Adrenal gland (tissue), 12 donors: ENCODE results near the gene GTSE1. TPM values are rescaled to one million over a fixed set of nuclear protein-coding genes. Genes with fewer than 3 reads are reported as not detected.
A peak's percentile ranks its signal among the peaks of the same experiment; 100 is the strongest.
"Not testable (repeated sequence)": the region's sequence is repeated elsewhere in the genome, so short reads cannot be mapped to it uniquely, and the experiment has no call there.

Source experiments
- DNase-seq, 7 donors: peaks; one replicate each; pipeline ENCODE4 v3.0.0-alpha.2; 2019 to 2020
- H3K27ac ChIP-seq, 5 donors: fragments of 200-600 bp; sonication (generic) in 4 of 5; 1 replicate in 3 of 5; 2 replicates in 2 of 5; pipeline versions ENCODE4 v1.5.1 to v1.8.0; 2016 to 2020; ENCODE audit warnings: mild to moderate bottlenecking in 1 of 5
- H3K27me3 ChIP-seq: fragments of 200-600 bp; 2 replicates; pipeline ENCODE4 v1.8.0; 2021
- H3K36me3 ChIP-seq, 2 donors: fragments of 200-600 bp; replicated peaks in 1 of 2; 1 replicate in 1 of 2; 2 replicates in 1 of 2; pipeline versions ENCODE4 v1.5.1 to v1.8.0; 2018 to 2022
- H3K4me1 ChIP-seq, 2 donors: fragments of 200-600 bp; replicated peaks in 1 of 2; 1 replicate in 1 of 2; 2 replicates in 1 of 2; pipeline versions ENCODE4 v1.5.1 to v1.8.0; 2018 to 2021
- H3K4me3 ChIP-seq, 4 donors: fragments of 200-600 bp; sonication (generic) in 3 of 4; one replicate each; pipeline ENCODE4 v1.5.1; 2016 to 2018
- H3K9me3 ChIP-seq, 3 donors: fragments of 200-600 bp; sonication (generic) in 1 of 3; replicated peaks in 1 of 3; 1 replicate in 2 of 3; 2 replicates in 1 of 3; pipeline versions ENCODE4 v1.5.1 to v1.8.0; 2016 to 2021
- CTCF ChIP-seq, 6 experiments: fragments of 450-650 bp in 4 of 6; fragments of 200-600 bp in 2 of 6; sonication (generic) in 1 of 6; IDR thresholded peaks; 1 replicate in 5 of 6; 2 replicates in 1 of 6; pipeline versions ENCODE4 v1.5.1 to v1.8.0; 2016 to 2021; ENCODE audit warnings: antibody characterized with exemption in 6 of 6, mild to moderate bottlenecking in 2 of 6, moderate library complexity in 1 of 6
- POLR2A ChIP-seq, 2 donors: fragments of 450-650 bp; IDR thresholded peaks; one replicate each; pipeline ENCODE4 v1.6.1; 2017; ENCODE audit warnings: antibody characterized with exemption in 2 of 2, mild to moderate bottlenecking in 2 of 2, moderate library complexity in 1 of 2
- WGBS, 4 donors: extraction: QIAGEN DNeasy Blood & Tissue Kit in 2 of 4; methylation state at CpG; one replicate each; pipeline versions ENCODE4 v1.1.5 to v1.1.7; 2013 to 2017; 5-methylcytosine and 5-hydroxymethylcytosine counted together
- intact Hi-C, 2 donors: fragments of 100-400 bp; cut with DNase I; formaldehyde crosslinking; loops; one replicate each; pipeline versions ENCODE4 v1.14.1 to v1.15.0; 2022 to 2023
- polyA plus RNA-seq, 3 donors: library from polyadenylated mRNA; stranded (reverse); fragments of 200-250 nt in 2 of 3; fragments of 350-450 nt in 1 of 3; fragmentation: Illumina TruSeq in 1 of 3; extraction: RNeasy Lipid Tissue Mini Kit (QIAGEN cat#74804) in 1 of 3; gene quantifications; one replicate each; pipeline ENCODE4 v1.2.3, GENCODE V29; 2013 to 2014
- total RNA-seq, 9 donors: library from RNA; depleted of rRNA in 4 of 9; stranded (reverse); fragments of >200 nt in 4 of 9; fragments of 120-200 nt in 1 of 9; fragmentation: NEBNext Ultra II Directional in 1 of 9; extraction: Animal tissue kit (Norgen Biotek cat#: 25700) in 1 of 9; gene quantifications; one replicate each; pipeline versions ENCODE4 v1.1.0 to v1.2.4, GENCODE V29; 2013 to 2023
- donor health status: healthy with polysubstance abuse.
- donor health status: Bipolar disorder and iron deficiency.
- donor health status: DM: yes; HTN: yes; CAD: no.
- donor health status: DM: no; HTN: no; CAD: no.
- donor health status: DM: no; HTN: no; CAD: no.
- donor health status: DM: yes; HTN: yes; CAD: no.

The GTSE1 gene
- total and polyA plus RNA-seq, 12 donors: 0.06 to 5.7 (median 1.0) TPM

- TF ChIP-seq CTCF (IDR thresholded peaks at IDR 0.05): no peak
- TF ChIP-seq POLR2A (IDR thresholded peaks at IDR 0.05): no peak
- H3K27me3 ChIP-seq: no peaks in the 10 kb centered on the region
- H3K4me3 ChIP-seq: no peak overlapping the region
- 69 to 76% (median 72%) methylated on average over 12 of the region's 12 CpGs for WGBS, 4 donors
- no peaks in the 10 kb centered on the region for H3K4me1 ChIP-seq
- no peaks in the 10 kb centered on the region for H3K36me3 ChIP-seq
- intact Hi-C loops: loop anchor here in 1 of 2 donors (10.0 kb wide), 1 partner anchor 135 kb away; no protein-coding TSS in a partner anchor
- no peak overlapping the region for H3K27ac ChIP-seq
- H3K9me3 ChIP-seq: no peaks in the 10 kb centered on the region
- DNase-seq: peak in 2 of 7 donors; percentile 42 to 43
Observed at GRCh38 chr22:46259374-46259773, 37.3 kb upstream of the GTSE1 start.

GRCh38 chr22:46260038-46260437, 36.6 kb upstream of the GTSE1 start:
- Histone ChIP-seq H3K9me3 (no peaks in the 10 kb centered on the region), H3K27ac (no peak overlapping the region), H3K27me3 (no peaks in the 10 kb centered on the region), H3K4me1 (no peaks in the 10 kb centered on the region), H3K36me3 (no peaks in the 10 kb centered on the region), H3K4me3 (no peak overlapping the region)
- no peak for TF ChIP-seq POLR2A (IDR thresholded peaks at IDR 0.05)
- TF ChIP-seq CTCF (IDR thresholded peaks at IDR 0.05): no peak
- DNase-seq: no peak
- intact Hi-C loops: no loop called here
- 71 to 85% (median 78%) methylated on average over 4 to 6 of the region's 6 CpGs for WGBS, 4 donors

- intact Hi-C loops: no loop called here
- Histone ChIP-seq H3K9me3 (no peaks in the 10 kb centered on the region), H3K4me1 (peaks cover 10% of the 10 kb centered on the region in 2 donors), H3K4me3 (peak overlapping the region in 1 of 4 donors; percentile 46), H3K27me3 (no peaks in the 10 kb centered on the region), H3K36me3 (no peaks in the 10 kb centered on the region), H3K27ac (no peak overlapping the region)
- WGBS, 4 donors: 12 to 39% (median 15%) methylated on average over 16 to 109 of the region's 109 CpGs
- TF ChIP-seq POLR2A (IDR thresholded peaks at IDR 0.05) (no peak), CTCF (IDR thresholded peaks at IDR 0.05) (peak in 3 of 6 experiments; percentile 29 to 32 (median 30))
- peak; percentile 58 to 88 (median 72) for DNase-seq
Observed at GRCh38 chr22:46262449-46263215, 34.0 kb upstream of the GTSE1 start.

- DNase-seq: no peak
- H3K4me3 ChIP-seq: peak within 1 kb of the TSS in 1 of 4 donors; percentile 46
- peaks cover 10% of the 10 kb centered on the region in 2 donors for H3K4me1 ChIP-seq
- no peaks in the 10 kb centered on the region for H3K9me3 ChIP-seq
- intact Hi-C loops: no loop called here
- H3K27ac ChIP-seq: no peak within 1 kb of the TSS
- TF ChIP-seq POLR2A (IDR thresholded peaks at IDR 0.05): no peak
- no peak for TF ChIP-seq CTCF (IDR thresholded peaks at IDR 0.05)
- no peaks in the 10 kb centered on the region for H3K27me3 ChIP-seq
- H3K36me3 ChIP-seq: no peaks in the 10 kb centered on the region
- WGBS, 4 donors: 51 to 88% (median 66%) methylated on average over 15 to 30 of the region's 30 CpGs
Observed at GRCh38 chr22:46263216-46263590, 33.5 kb upstream of the GTSE1 start, which contains the start of gene PKDREJ. PKDREJ (minus strand) TSS chr22:46263343; CDS start chr22:46263322, 21 bp downstream.

GRCh38 chr22:46264520-46264919, 32.1 kb upstream of the GTSE1 start:
- 91 to 99% (median 95%) methylated on average over 5 to 6 of the region's 6 CpGs for WGBS, 4 donors
- H3K27ac ChIP-seq, intact Hi-C loops, H3K4me3 ChIP-seq, DNase-seq, H3K9me3 ChIP-seq, H3K36me3 ChIP-seq, H3K27me3 ChIP-seq: not testable (repeated sequence)
- peaks cover 16 to 24% of the 10 kb centered on the region in 2 donors for H3K4me1 ChIP-seq

- 82 to 95% (median 92%) methylated on average over 4 of the region's 4 CpGs for WGBS, 4 donors
- DNase-seq, H3K4me3 ChIP-seq, H3K27ac ChIP-seq, H3K27me3 ChIP-seq, H3K36me3 ChIP-seq, intact Hi-C loops, H3K9me3 ChIP-seq: not testable (repeated sequence)
- H3K4me1 ChIP-seq: peaks cover 16 to 25% of the 10 kb centered on the region in 2 donors
Observed at GRCh38 chr22:46265627-46266026, 31.0 kb upstream of the GTSE1 start.
